T-cell (primary cell): ENCODE measurements around the gene KIF26A. TPM values are rescaled to one million over a fixed set of nuclear protein-coding genes. Genes with fewer than 3 reads are reported as not detected.

ENCODE experiments used
- ATAC-seq, 4 experiments: fragments of 200-7000 bp in 3 of 4; fragments of 150-1000 bp in 1 of 4; cut with Tn5 transposase; replicated peaks in 1 of 4; 1 replicate in 3 of 4; 2 replicates in 1 of 4; pipeline ENCODE4 v1.10.0; 2021; ENCODE audit warnings: moderate library complexity in 3 of 4, mild to moderate bottlenecking in 2 of 4, moderate number of reproducible peaks in 1 of 4
- CTCF ChIA-PET, 2 donors: fragments of 300-600 bp; sonication (Branson Sonifier 250); formaldehyde crosslinking; loops; one replicate each; lab custom pipeline; 2022; ENCODE audit warnings: antibody characterized with exemption in 2 of 2; lab: Charles Lee
- POLR2A ChIA-PET, 2 donors: fragments of 300-600 bp; sonication (Branson Sonifier 250); formaldehyde crosslinking; loops; one replicate each; lab custom pipeline; 2022; ENCODE audit warnings: antibody characterized with exemption in 2 of 2; lab: Charles Lee
- DNase-seq, 35 experiments: peaks; one replicate each; pipeline versions ENCODE4 v3.0.0 to v3.0.0-alpha.2; 2013 to 2023
- H3K27ac ChIP-seq: one replicate; pipeline ENCODE4 v1.5.1; 2013; ENCODE audit warnings: low read length
- H3K27me3 ChIP-seq, 2 experiments: replicated peaks in 1 of 2; 1 replicate in 1 of 2; 2 replicates in 1 of 2; pipeline versions ENCODE4 v1.6.1 to v1.7.0; 2013; ENCODE audit warnings: low read length in 1 of 2, mixed read lengths in 1 of 2; ENCODE audit not compliant: control insufficient read depth in 2 of 2, insufficient read depth in 2 of 2; ENCODE audit errors: extremely low read depth in 1 of 2
- H3K36me3 ChIP-seq, 2 donors: 1 replicate in 1 of 2; 2 replicates in 1 of 2; pipeline versions ENCODE4 v1.6.1 to v1.7.0; 2013; ENCODE audit warnings: low read length in 1 of 2; ENCODE audit not compliant: control insufficient read depth in 2 of 2, insufficient read depth in 1 of 2; ENCODE audit errors: extremely low read depth in 1 of 2
- H3K4me1 ChIP-seq, 2 experiments: 1 replicate in 1 of 2; 2 replicates in 1 of 2; pipeline versions ENCODE4 v1.6.1 to v1.7.0; 2013; ENCODE audit warnings: low read length in 2 of 2, mixed read lengths in 1 of 2; ENCODE audit not compliant: insufficient read depth in 2 of 2, control insufficient read depth in 1 of 2; ENCODE audit errors: extremely low read depth in 1 of 2
- H3K4me3 ChIP-seq, 2 donors: 1 replicate in 1 of 2; 2 replicates in 1 of 2; pipeline versions ENCODE4 v1.5.1 to v1.7.0; 2013; ENCODE audit warnings: mild to moderate bottlenecking in 2 of 2, low read length in 1 of 2, moderate library complexity in 1 of 2; ENCODE audit not compliant: control insufficient read depth in 1 of 2; ENCODE audit errors: extremely low read depth in 1 of 2
- H3K9me3 ChIP-seq: 2 replicates; pipeline ENCODE4 v1.7.0; 2013
- H3K27ac Mint-ChIP-seq, 2 donors: one replicate each; pipeline ENCODE4 v1.8.0; 2020 to 2021; ENCODE audit warnings: mild to moderate bottlenecking in 2 of 2, mixed read lengths in 2 of 2
- H3K27me3 Mint-ChIP-seq, 2 donors: one replicate each; pipeline ENCODE4 v1.8.0; 2021 to 2022; ENCODE audit warnings: mixed read lengths in 2 of 2
- H3K36me3 Mint-ChIP-seq: one replicate; pipeline ENCODE4 v1.8.0; 2021; ENCODE audit warnings: mixed read lengths
- H3K4me1 Mint-ChIP-seq, 3 donors: one replicate each; pipeline ENCODE4 v1.8.0; 2020 to 2022; ENCODE audit warnings: mixed read lengths in 3 of 3, mild to moderate bottlenecking in 1 of 3
- H3K4me3 Mint-ChIP-seq, 3 donors: one replicate each; pipeline ENCODE4 v1.8.0; 2020 to 2022; ENCODE audit warnings: mild to moderate bottlenecking in 3 of 3, mixed read lengths in 3 of 3, moderate library complexity in 3 of 3
- H3K9me3 Mint-ChIP-seq, 3 donors: one replicate each; pipeline ENCODE4 v1.8.0; 2020 to 2022; ENCODE audit warnings: mixed read lengths in 3 of 3
- WGBS: methylation state at CpG from one replicate; pipeline ENCODE4 v1.1.5; 2013; ENCODE audit warnings: missing lambda C conversion rate; ENCODE audit not compliant: insufficient coverage; 5-methylcytosine and 5-hydroxymethylcytosine counted together
- total RNA-seq, 35 experiments: library from RNA in 6 of 35; stranded (reverse) in 6 of 35; fragments of 120-200 nt in 1 of 35; gene quantifications; one replicate each; pipeline versions ENCODE4 v1.2.1 to v1.2.4 and lab custom pipeline; 2013 to 2026

KIF26A gene
- total RNA-seq, 5 donors from 2014 or later (not counting 1 experiment from before 2014, with no cell fraction given): 0.07 to 1.6 (median 0.44) TPM

- Histone ChIP-seq H3K27me3 (peaks cover 0 to 50% of the 10 kb centered on the region in 2 experiments), H3K27ac (no peak overlapping the region), H3K4me1 (peaks cover 0 to 5% of the 10 kb centered on the region in 2 experiments), H3K36me3 (no peaks in the 10 kb centered on the region), H3K9me3 (no peaks in the 10 kb centered on the region), H3K4me3 (no peak overlapping the region)
- no peak overlapping the region for H3K27ac Mint-ChIP-seq
- peaks cover 9 to 14% (median 12%) of the 10 kb centered on the region in 3 donors for H3K9me3 Mint-ChIP-seq
- H3K4me1 Mint-ChIP-seq: no peaks in the 10 kb centered on the region
- H3K27me3 Mint-ChIP-seq: peaks cover 21 to 53% of the 10 kb centered on the region in 2 donors
- no peak overlapping the region for H3K4me3 Mint-ChIP-seq
- WGBS: 68% methylated on average over 4 of the region's 5 CpGs
- DNase-seq (no peak), ATAC-seq (no peak)
- ChIA-PET POLR2A (no interaction called here), CTCF (no interaction called here)
- no peaks in the 10 kb centered on the region for H3K36me3 Mint-ChIP-seq
These were observed 17.2 kb upstream of the KIF26A start for GRCh38 chr14:104121142-104121541.

- H3K9me3 Mint-ChIP-seq: peaks cover 17 to 25% (median 20%) of the 10 kb centered on the region in 3 donors
- Histone ChIP-seq H3K9me3 (no peaks in the 10 kb centered on the region), H3K4me1 (no peaks in the 10 kb centered on the region), H3K4me3 (no peak overlapping the region), H3K27ac (no peak overlapping the region), H3K27me3 (peaks cover 0 to 36% of the 10 kb centered on the region in 2 experiments), H3K36me3 (no peaks in the 10 kb centered on the region)
- WGBS: no CpG with 5 or more reads among the region's 1 CpG
- H3K27me3 Mint-ChIP-seq: peaks cover 28 to 54% of the 10 kb centered on the region in 2 donors
- no peaks in the 10 kb centered on the region for H3K4me1 Mint-ChIP-seq
- POLR2A ChIA-PET: no interaction called here
- H3K27ac Mint-ChIP-seq: no peak overlapping the region
- DNase-seq (no peak), ATAC-seq (no peak)
- CTCF ChIA-PET: interaction anchor here in 1 of 2 donors (0.5 kb wide), 1 partner anchor 1821 kb away, joined by 7 read pairs; no protein-coding TSS in a partner anchor
- H3K4me3 Mint-ChIP-seq: no peak overlapping the region
- no peaks in the 10 kb centered on the region for H3K36me3 Mint-ChIP-seq
These were observed 14.5 kb upstream of the KIF26A start for GRCh38 chr14:104123879-104124278.

- no peak for ATAC-seq
- peaks cover 33 to 52% of the 10 kb centered on the region in 2 donors for H3K27me3 Mint-ChIP-seq
- no CpG with 5 or more reads among the region's 4 CpGs for WGBS
- no peak for DNase-seq
- H3K4me3 ChIP-seq: no peak overlapping the region
- H3K36me3 Mint-ChIP-seq: no peaks in the 10 kb centered on the region
- H3K4me1 ChIP-seq: no peaks in the 10 kb centered on the region
- no peak overlapping the region for H3K27ac ChIP-seq
- no peaks in the 10 kb centered on the region for H3K36me3 ChIP-seq
- H3K4me1 Mint-ChIP-seq: no peaks in the 10 kb centered on the region
- ChIA-PET POLR2A (no interaction called here), CTCF (no interaction called here)
- peaks cover 24 to 34% (median 28%) of the 10 kb centered on the region in 3 donors for H3K9me3 Mint-ChIP-seq
- H3K27me3 ChIP-seq: peaks cover 0 to 24% of the 10 kb centered on the region in 2 experiments
- H3K27ac Mint-ChIP-seq: no peak overlapping the region
- H3K9me3 ChIP-seq: no peaks in the 10 kb centered on the region
- H3K4me3 Mint-ChIP-seq: no peak overlapping the region
These were observed 13.4 kb upstream of the KIF26A start for GRCh38 chr14:104125011-104125410.

DNA sequence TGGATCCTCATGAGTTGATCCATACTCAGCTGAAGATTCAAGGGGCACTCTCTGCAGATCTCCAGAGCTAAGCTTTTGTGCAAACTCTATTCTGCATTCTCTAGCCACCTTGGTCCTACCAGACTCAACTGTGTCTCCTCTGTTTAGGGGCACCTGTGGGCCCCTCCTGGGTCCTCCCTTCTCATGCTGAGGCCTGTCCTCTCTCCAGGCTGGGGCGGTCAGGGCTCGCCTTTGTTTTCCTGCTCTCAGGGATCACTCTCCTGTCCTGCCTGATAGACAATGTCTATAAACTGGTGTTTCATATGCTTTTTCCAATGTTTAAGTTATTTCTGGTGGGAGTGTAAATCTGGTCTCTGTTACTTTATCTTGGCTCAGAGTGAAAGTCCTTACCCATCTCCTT, 11.6 kb upstream of the KIF26A start:
- CTCF ChIA-PET: no interaction called here
- WGBS: no CpG with 5 or more reads among the region's 2 CpGs

DNA sequence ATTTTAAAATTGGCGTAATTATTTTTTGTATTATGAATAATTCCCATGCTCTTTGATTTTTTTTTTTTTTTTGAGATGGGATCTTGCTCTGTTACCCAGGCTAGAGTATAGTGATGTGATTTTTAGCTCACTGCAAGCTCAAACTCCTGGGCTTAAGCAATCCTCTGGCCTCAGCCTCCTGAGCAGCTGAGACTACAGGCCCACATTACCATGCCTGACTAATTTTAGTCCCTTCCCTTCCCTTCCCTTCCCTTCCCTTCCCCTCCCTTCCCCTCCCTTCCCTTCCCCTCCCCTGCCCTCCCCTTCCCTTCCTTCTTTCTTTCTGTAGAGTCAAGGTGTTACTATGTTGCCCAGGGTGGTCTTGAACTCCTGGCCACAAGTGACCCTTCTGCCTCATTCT, 9.4 kb upstream of the KIF26A start:
- no peak for ATAC-seq
- Histone ChIP-seq H3K27ac (no peak overlapping the region), H3K4me1 (no peaks in the 10 kb centered on the region), H3K36me3 (no peaks in the 10 kb centered on the region), H3K4me3 (no peak overlapping the region), H3K27me3 (peaks cover 0 to 39% of the 10 kb centered on the region in 2 experiments), H3K9me3 (no peaks in the 10 kb centered on the region)
- Mint-ChIP-seq H3K27ac (no peak overlapping the region), H3K36me3 (no peaks in the 10 kb centered on the region), H3K9me3 (peaks cover 21 to 33% (median 23%) of the 10 kb centered on the region in 3 donors), H3K4me3 (no peak overlapping the region), H3K4me1 (no peaks in the 10 kb centered on the region), H3K27me3 (peaks cover 31 to 57% of the 10 kb centered on the region in 2 donors)
- no CpG with 5 or more reads among the region's 1 CpG for WGBS
- ChIA-PET CTCF (no interaction called here), POLR2A (no interaction called here)
- no peak for DNase-seq

More for the DNA sequence above, 11.6 kb upstream of the KIF26A start:
- no peaks in the 10 kb centered on the region for H3K36me3 Mint-ChIP-seq
- ATAC-seq (no peak), DNase-seq (no peak)
- peaks cover 24 to 37% (median 28%) of the 10 kb centered on the region in 3 donors for H3K9me3 Mint-ChIP-seq
- H3K27ac ChIP-seq: no peak overlapping the region
- peaks cover 0 to 28% of the 10 kb centered on the region in 2 experiments for H3K27me3 ChIP-seq
- no peaks in the 10 kb centered on the region for H3K36me3 ChIP-seq
- H3K27me3 Mint-ChIP-seq: peaks cover 29 to 47% of the 10 kb centered on the region in 2 donors
- H3K4me1 Mint-ChIP-seq: no peaks in the 10 kb centered on the region
- H3K9me3 ChIP-seq: no peaks in the 10 kb centered on the region
- H3K4me1 ChIP-seq: no peaks in the 10 kb centered on the region
- H3K4me3 ChIP-seq: no peak overlapping the region
- no peak overlapping the region for H3K27ac Mint-ChIP-seq
- no peak overlapping the region for H3K4me3 Mint-ChIP-seq
- POLR2A ChIA-PET: no interaction called here

DNA sequence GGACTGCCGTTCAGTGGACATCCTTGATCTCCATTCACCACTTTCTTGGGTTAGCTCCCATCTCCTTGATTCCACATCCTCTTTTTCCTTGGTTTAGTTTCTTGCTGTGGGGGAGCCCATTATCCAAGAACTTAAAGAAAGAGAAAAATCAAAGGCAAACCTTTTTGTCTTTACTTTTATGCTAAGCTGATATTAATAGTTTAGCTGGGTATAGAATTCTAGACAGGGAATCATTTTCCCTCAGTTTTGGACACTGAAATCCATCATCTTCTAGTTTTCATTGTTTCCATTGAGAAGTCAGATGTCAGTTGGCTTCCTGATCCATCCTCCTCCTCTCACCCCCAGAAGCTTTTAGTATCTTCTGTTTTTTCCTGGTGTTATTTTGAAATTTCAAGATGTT, 8.8 kb upstream of the KIF26A start:
- DNase-seq: no peak
- H3K4me3 Mint-ChIP-seq: no peak overlapping the region
- no CpG with 5 or more reads among the region's 1 CpG for WGBS
- ChIA-PET POLR2A (no interaction called here), CTCF (no interaction called here)
- Histone ChIP-seq H3K9me3 (no peaks in the 10 kb centered on the region), H3K36me3 (no peaks in the 10 kb centered on the region), H3K27ac (no peak overlapping the region), H3K4me3 (no peak overlapping the region), H3K4me1 (no peaks in the 10 kb centered on the region), H3K27me3 (peaks cover 0 to 43% of the 10 kb centered on the region in 2 experiments)
- no peaks in the 10 kb centered on the region for H3K36me3 Mint-ChIP-seq
- no peak for ATAC-seq
- no peak overlapping the region for H3K27ac Mint-ChIP-seq
- H3K4me1 Mint-ChIP-seq: no peaks in the 10 kb centered on the region
- H3K9me3 Mint-ChIP-seq: peaks cover 19 to 29% (median 21%) of the 10 kb centered on the region in 3 donors
- H3K27me3 Mint-ChIP-seq: peaks cover 31 to 63% of the 10 kb centered on the region in 2 donors
